Neural cell (in vitro differentiated cells): ENCODE measurements around the gene UMPS. TPM values are rescaled to one million over a fixed set of nuclear protein-coding genes. Genes with fewer than 3 reads are reported as not detected.
"Not testable (repeated sequence)": the region's sequence is repeated elsewhere in the genome, so short reads cannot be mapped to it uniquely, and the experiment has no call there.

Experiments
- H2AFZ ChIP-seq: fragments of 200-600, 300-800 bp; sonication (generic), shearing (Covaris generic); 2 replicates; pipeline ENCODE4 v1.6.0; 2014; ENCODE audit warnings: low read depth, mild to moderate bottlenecking, antibody characterized with exemption, low read length, moderate library complexity
- H3F3A ChIP-seq: fragments of 200-600 bp; shearing (Covaris generic); 2 replicates; pipeline ENCODE4 v1.6.1; 2016; ENCODE audit warnings: mild to moderate bottlenecking, moderate library complexity, mixed read lengths, antibody characterized with exemption, low read length; ENCODE audit not compliant: insufficient read depth, poor library complexity, severe bottlenecking
- H3K27ac ChIP-seq: fragments of 200-600, 300-800 bp; sonication (generic), shearing (Covaris generic); 2 replicates; pipeline ENCODE4 v1.5.1; 2014; ENCODE audit warnings: mild to moderate bottlenecking, low read length, moderate library complexity
- H3K27me3 ChIP-seq: fragments of 300-800, 200-600 bp; sonication (generic), shearing (Covaris generic); 2 replicates; pipeline ENCODE4 v1.6.0; 2014; ENCODE audit warnings: mild to moderate bottlenecking, low read depth, low read length, moderate library complexity; ENCODE audit not compliant: insufficient read depth
- H3K36me3 ChIP-seq: fragments of 300-800, 200-600 bp; sonication (generic), shearing (Covaris generic); 2 replicates; pipeline ENCODE4 v1.5.1; 2014; ENCODE audit warnings: mild to moderate bottlenecking, antibody characterized with exemption, low read length, moderate library complexity; ENCODE audit not compliant: insufficient read depth
- H3K4me2 ChIP-seq: fragments of 300-800, 200-600 bp; sonication (generic), shearing (Covaris generic); 2 replicates; pipeline ENCODE4 v1.6.0; 2014; ENCODE audit warnings: mild to moderate bottlenecking, low read length
- H3K4me3 ChIP-seq: fragments of 300-800, 200-600 bp; sonication (generic), shearing (Covaris generic); 2 replicates; pipeline ENCODE4 v1.5.1; 2014; ENCODE audit warnings: mild to moderate bottlenecking, low read length, moderate library complexity
- H3K79me2 ChIP-seq: fragments of 200-600 bp; shearing (Covaris generic); replicated peaks from 2 replicates; pipeline ENCODE4 v1.6.0; 2014; ENCODE audit warnings: mild to moderate bottlenecking, low read length, moderate library complexity; ENCODE audit not compliant: insufficient read depth
- H3K9ac ChIP-seq: fragments of 300-800, 200-600 bp; sonication (generic), shearing (Covaris generic); 2 replicates; pipeline ENCODE4 v1.6.1; 2016; ENCODE audit warnings: mild to moderate bottlenecking, low read length, mixed read lengths
- H3K9me2 ChIP-seq: fragments of 200-600 bp; shearing (Covaris generic); 2 replicates; pipeline ENCODE4 v1.6.1; 2016; ENCODE audit warnings: mild to moderate bottlenecking, low read length, mixed read lengths; ENCODE audit not compliant: insufficient read depth
- H3K9me3 ChIP-seq: fragments of 200-600, 300-800 bp; sonication (generic), shearing (Covaris generic); 2 replicates; pipeline ENCODE4 v1.6.1; 2016; ENCODE audit warnings: mild to moderate bottlenecking, mixed run types, low read length, moderate library complexity, mixed read lengths
- H4K20me1 ChIP-seq: fragments of 200-600 bp; shearing (Covaris generic); 2 replicates; pipeline ENCODE4 v1.6.1; 2016; ENCODE audit warnings: mild to moderate bottlenecking, mixed run types; ENCODE audit not compliant: insufficient read depth
- CTCF ChIP-seq: fragments of 450-650 bp; IDR thresholded peaks from 2 replicates; pipeline ENCODE4 v1.5.1; 2014; ENCODE audit warnings: antibody characterized with exemption, mild to moderate bottlenecking, moderate library complexity; ENCODE audit not compliant: poor library complexity, severe bottlenecking
- EP300 ChIP-seq: fragments of 450-650 bp; conservative IDR thresholded peaks from 2 replicates; pipeline ENCODE4 v1.6.1; 2014; ENCODE audit warnings: antibody characterized with exemption, mild to moderate bottlenecking, moderate library complexity; ENCODE audit not compliant: poor library complexity, severe bottlenecking
- EZH2 ChIP-seq: fragments of 200-600, 300-800 bp; shearing (Covaris generic), sonication (generic); IDR thresholded peaks from 2 replicates; pipeline ENCODE4 v1.6.1; 2014; ENCODE audit warnings: antibody characterized with exemption, low read length, borderline replicate concordance, mild to moderate bottlenecking; ENCODE audit not compliant: insufficient read depth, poor library complexity, severe bottlenecking
- MXI1 ChIP-seq: fragments of 450-650 bp; conservative IDR thresholded peaks from 2 replicates; pipeline ENCODE4 v1.6.1; 2014; ENCODE audit warnings: antibody characterized with exemption, mild to moderate bottlenecking; ENCODE audit not compliant: poor library complexity, severe bottlenecking
- POLR2AphosphoS5 ChIP-seq: IDR thresholded peaks from 2 replicates; pipeline ENCODE4 v1.6.1; 2012
- RAD21 ChIP-seq: fragments of 450-650 bp; conservative IDR thresholded peaks from 2 replicates; pipeline ENCODE4 v1.6.1; 2014; ENCODE audit warnings: antibody characterized with exemption, mild to moderate bottlenecking, moderate library complexity
- SMC3 ChIP-seq: fragments of 450-650 bp; conservative IDR thresholded peaks from 2 replicates; pipeline ENCODE4 v1.6.1; 2014; ENCODE audit warnings: antibody characterized with exemption, mild to moderate bottlenecking, moderate library complexity; ENCODE audit not compliant: poor library complexity
- TAF1 ChIP-seq: IDR thresholded peaks from 2 replicates; pipeline ENCODE4 v1.6.1; 2012; ENCODE audit warnings: low read depth
- polyA plus RNA-seq: library from polyadenylated mRNA; depleted of rRNA; stranded (reverse); fragments of >200 nt; gene quantifications from 2 replicates; pipeline ENCODE4 v1.2.3, GENCODE V29; 2014
- TF ChIP-seq, protein P1 (sequence below): IDR thresholded peaks from 2 replicates; pipeline ENCODE4 v1.6.1; 2012; ENCODE audit warnings: borderline replicate concordance

UMPS gene
- polyA plus RNA-seq, 1 donor from 2014 or later = 22.5 TPM

DNA sequence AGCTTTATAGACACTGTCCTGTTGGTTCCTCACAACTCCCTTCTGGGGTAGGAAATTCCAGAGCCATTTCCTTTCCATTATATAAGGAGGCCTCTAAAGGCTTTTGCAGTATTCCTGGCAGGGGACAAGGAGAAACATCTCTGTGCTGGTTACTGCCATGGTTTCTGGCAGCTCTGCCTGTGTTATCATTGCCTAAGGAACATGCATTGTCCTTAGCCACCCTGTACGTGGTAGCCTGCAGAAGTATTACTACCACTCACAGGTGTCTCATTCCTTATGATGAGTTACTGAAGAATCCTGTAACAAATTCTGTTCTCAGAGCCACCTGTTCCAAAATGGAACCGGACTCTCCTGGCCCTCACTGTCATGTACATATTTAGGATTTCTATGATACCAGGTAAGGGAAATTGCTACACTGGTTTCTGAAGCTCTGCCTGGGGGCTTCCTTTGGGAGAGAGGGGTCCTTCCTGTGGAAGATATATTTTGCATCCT lies 58.0 kb downstream of the UMPS start:
- no peaks in the 10 kb centered on the region for H3K9me3 ChIP-seq
- no peaks in the 10 kb centered on the region for H3K79me2 ChIP-seq
- H2AFZ ChIP-seq = no peak overlapping the region
- H3K36me3 ChIP-seq = no peaks in the 10 kb centered on the region
- H3K9ac ChIP-seq = no peak overlapping the region
- no peaks in the 10 kb centered on the region for H3F3A ChIP-seq
- H3K27ac ChIP-seq = no peak overlapping the region
- H3K27me3 ChIP-seq = no peaks in the 10 kb centered on the region
- H3K4me3 ChIP-seq = no peak overlapping the region
- H3K9me2 ChIP-seq = no peaks in the 10 kb centered on the region
- no peak overlapping the region for H3K4me2 ChIP-seq
- TF ChIP-seq MXI1 (no peak), RAD21 (no peak), TAF1 (no peak), CTCF (no peak), EP300 (no peak), EZH2 (no peak), POLR2AphosphoS5 (no peak), SMC3 (no peak)
- TF ChIP-seq, protein P1, sequence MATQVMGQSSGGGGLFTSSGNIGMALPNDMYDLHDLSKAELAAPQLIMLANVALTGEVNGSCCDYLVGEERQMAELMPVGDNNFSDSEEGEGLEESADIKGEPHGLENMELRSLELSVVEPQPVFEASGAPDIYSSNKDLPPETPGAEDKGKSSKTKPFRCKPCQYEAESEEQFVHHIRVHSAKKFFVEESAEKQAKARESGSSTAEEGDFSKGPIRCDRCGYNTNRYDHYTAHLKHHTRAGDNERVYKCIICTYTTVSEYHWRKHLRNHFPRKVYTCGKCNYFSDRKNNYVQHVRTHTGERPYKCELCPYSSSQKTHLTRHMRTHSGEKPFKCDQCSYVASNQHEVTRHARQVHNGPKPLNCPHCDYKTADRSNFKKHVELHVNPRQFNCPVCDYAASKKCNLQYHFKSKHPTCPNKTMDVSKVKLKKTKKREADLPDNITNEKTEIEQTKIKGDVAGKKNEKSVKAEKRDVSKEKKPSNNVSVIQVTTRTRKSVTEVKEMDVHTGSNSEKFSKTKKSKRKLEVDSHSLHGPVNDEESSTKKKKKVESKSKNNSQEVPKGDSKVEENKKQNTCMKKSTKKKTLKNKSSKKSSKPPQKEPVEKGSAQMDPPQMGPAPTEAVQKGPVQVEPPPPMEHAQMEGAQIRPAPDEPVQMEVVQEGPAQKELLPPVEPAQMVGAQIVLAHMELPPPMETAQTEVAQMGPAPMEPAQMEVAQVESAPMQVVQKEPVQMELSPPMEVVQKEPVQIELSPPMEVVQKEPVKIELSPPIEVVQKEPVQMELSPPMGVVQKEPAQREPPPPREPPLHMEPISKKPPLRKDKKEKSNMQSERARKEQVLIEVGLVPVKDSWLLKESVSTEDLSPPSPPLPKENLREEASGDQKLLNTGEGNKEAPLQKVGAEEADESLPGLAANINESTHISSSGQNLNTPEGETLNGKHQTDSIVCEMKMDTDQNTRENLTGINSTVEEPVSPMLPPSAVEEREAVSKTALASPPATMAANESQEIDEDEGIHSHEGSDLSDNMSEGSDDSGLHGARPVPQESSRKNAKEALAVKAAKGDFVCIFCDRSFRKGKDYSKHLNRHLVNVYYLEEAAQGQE = no peak
- no peaks in the 10 kb centered on the region for H4K20me1 ChIP-seq

DNA sequence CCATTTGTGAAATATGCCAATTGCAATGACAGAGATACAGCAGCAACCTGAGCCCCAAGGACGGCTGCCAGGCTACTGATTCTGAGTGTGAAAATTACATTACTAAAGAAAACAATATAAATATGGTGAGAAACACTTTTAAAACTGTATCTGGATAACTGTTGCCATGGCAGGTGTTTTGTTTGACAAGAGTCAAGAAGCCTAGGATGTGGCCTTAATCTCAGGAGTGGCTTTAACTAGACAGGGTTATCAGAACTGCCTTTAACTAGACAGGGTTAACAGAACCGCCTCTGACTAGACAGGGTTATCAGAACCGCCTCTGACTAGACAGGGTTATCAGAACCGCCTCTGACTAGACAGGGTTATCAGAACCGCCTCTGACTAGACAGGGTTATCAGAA lies 58.9 kb downstream of the UMPS start:
- not testable (repeated sequence) for H4K20me1 ChIP-seq, H3K27ac ChIP-seq, H3K4me2 ChIP-seq, H3K4me3 ChIP-seq, H3K27me3 ChIP-seq, H3K9me3 ChIP-seq, H3F3A ChIP-seq, H3K9me2 ChIP-seq, H3K36me3 ChIP-seq, H3K79me2 ChIP-seq, H2AFZ ChIP-seq, H3K9ac ChIP-seq

DNA sequence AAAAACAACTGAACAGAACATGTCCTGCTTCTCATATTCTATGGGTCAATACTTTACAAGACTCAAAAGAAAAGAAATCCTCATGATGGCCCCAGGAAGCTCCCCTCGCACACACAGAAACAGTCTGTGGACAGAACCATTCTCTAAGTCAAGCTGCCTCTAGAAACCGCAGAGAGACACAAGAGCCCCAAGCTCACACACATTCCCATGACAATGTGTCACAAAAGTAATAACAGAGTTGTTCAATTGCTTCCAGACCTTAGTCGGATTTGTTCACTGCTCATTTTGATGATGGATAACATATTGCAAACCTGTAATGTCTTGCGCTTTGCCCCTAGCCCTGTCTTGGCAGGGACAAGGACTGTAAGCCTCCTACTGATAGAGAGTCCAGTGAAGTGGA lies 60.9 kb downstream of the UMPS start:
- TF ChIP-seq SMC3 (no peak), EP300 (no peak), TAF1 (no peak)
- H4K20me1 ChIP-seq = no peaks in the 10 kb centered on the region
- no peak overlapping the region for H3K9ac ChIP-seq
- H3K36me3 ChIP-seq = no peaks in the 10 kb centered on the region
- no peaks in the 10 kb centered on the region for H3K9me2 ChIP-seq
- no peak overlapping the region for H3K27ac ChIP-seq
- no peak overlapping the region for H3K4me3 ChIP-seq
- H3F3A ChIP-seq = no peaks in the 10 kb centered on the region
- no peaks in the 10 kb centered on the region for H3K9me3 ChIP-seq
- H3K27me3 ChIP-seq = no peaks in the 10 kb centered on the region
- no peak overlapping the region for H3K4me2 ChIP-seq
- no peak overlapping the region for H2AFZ ChIP-seq
- H3K79me2 ChIP-seq = no peaks in the 10 kb centered on the region
